ENCODE results near the gene CCDC194.

CCDC194 gene

DNA sequence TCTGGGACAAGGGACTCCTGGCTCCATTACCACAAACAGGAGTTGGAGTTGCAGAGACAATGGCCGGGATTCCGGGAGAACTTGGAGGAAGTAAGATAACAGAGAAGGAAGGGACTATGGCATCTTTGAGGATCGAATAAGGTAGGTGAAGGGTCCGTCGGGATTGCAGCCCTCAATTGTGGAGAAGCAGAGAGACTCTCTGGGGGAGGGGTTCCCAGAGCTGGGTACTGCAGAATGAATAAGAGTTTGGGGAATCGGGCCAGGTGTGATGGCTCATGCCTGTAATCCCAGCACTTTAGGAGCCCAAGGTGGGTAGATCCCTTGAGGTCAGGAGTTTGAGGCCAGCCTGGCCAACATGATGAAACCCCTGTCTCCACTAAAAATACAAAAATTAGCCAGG, 7.6 kb upstream of the CCDC194 start:
- no peak for DNase-seq (ENCODE audit: low spot score)
- TF ChIP-seq, protein P1, sequence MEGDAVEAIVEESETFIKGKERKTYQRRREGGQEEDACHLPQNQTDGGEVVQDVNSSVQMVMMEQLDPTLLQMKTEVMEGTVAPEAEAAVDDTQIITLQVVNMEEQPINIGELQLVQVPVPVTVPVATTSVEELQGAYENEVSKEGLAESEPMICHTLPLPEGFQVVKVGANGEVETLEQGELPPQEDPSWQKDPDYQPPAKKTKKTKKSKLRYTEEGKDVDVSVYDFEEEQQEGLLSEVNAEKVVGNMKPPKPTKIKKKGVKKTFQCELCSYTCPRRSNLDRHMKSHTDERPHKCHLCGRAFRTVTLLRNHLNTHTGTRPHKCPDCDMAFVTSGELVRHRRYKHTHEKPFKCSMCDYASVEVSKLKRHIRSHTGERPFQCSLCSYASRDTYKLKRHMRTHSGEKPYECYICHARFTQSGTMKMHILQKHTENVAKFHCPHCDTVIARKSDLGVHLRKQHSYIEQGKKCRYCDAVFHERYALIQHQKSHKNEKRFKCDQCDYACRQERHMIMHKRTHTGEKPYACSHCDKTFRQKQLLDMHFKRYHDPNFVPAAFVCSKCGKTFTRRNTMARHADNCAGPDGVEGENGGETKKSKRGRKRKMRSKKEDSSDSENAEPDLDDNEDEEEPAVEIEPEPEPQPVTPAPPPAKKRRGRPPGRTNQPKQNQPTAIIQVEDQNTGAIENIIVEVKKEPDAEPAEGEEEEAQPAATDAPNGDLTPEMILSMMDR (IDR thresholded peaks at IDR 0.05; ENCODE audit: borderline replicate concordance, control extremely low read depth, extremely low read depth, insufficient read depth, missing control alignments), result no peak
- in situ Hi-C loops (cut with MboI; ENCODE audit: low sequenced_read_pairs, unreplicated experiment), result no loop called here

DNA sequence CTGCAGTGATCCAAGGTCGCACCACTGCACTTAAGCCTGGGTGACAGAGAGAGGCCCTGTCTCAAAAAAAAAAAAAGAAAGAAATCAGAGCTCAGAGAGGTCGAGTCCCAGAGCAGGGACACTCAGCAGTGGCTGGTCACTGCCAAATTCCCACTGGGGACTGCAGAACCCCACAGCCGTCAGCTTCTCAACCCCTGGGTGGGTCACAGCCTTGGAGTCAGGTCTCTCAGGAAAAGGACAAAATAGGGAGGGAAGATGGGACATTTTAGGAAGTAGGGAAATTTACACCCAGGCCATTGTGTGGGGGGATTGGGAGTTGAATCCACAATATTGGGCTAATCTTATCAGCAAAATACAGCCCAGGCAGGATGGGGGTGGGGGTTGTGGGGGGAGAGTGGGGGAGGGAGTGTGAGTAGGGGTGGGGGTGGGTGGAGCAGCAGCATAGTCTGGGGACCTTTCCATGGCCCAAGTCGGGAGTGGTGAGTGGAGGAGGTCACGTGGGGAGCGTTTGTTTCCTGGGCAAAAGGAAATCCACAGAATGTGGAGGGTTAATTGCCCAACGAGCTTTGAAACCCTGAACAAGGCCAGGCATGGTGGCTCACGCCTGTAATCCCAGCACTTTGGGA, 5.0 kb upstream of the CCDC194 start:
- no peak for DNase-seq (ENCODE audit: low spot score)
- in situ Hi-C loops (cut with MboI; ENCODE audit: low sequenced_read_pairs, unreplicated experiment), result no loop called here
- TF ChIP-seq, protein P1 (IDR thresholded peaks at IDR 0.05; ENCODE audit: borderline replicate concordance, control extremely low read depth, extremely low read depth, insufficient read depth, missing control alignments), result no peak

DNA sequence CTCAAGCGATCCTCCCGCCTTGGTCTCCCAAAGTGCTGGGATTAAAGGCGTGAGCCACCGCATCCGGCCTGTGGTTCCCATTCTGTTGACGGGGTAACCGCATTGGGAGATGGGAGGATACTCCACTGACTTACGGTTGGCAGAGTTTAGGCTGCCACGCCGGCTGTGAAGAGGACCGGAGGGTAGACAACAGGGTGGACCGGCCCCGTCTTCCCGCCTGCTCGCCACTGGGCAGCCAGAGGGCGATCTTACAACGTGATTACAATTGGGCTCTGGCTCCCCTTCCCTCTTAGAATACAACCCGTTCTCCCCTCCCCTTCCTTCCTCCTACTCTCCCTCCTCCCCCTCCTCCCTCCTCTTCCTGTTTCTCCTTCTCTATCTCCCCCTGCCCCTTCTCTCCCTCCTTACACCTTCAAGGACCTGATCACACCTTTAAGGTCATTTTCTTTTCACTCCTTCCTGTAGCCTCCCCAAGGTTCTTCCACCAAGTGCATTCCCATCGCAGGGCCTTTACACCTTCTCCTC, 957 bp upstream of the CCDC194 start:
- DNase-seq (ENCODE audit: low spot score), result peak; percentile 83
- TF ChIP-seq, protein P1 (IDR thresholded peaks at IDR 0.05; ENCODE audit: borderline replicate concordance, control extremely low read depth, extremely low read depth, insufficient read depth, missing control alignments), result peak; percentile 72
- in situ Hi-C loops (cut with MboI; ENCODE audit: low sequenced_read_pairs, unreplicated experiment), result no loop called here

DNA sequence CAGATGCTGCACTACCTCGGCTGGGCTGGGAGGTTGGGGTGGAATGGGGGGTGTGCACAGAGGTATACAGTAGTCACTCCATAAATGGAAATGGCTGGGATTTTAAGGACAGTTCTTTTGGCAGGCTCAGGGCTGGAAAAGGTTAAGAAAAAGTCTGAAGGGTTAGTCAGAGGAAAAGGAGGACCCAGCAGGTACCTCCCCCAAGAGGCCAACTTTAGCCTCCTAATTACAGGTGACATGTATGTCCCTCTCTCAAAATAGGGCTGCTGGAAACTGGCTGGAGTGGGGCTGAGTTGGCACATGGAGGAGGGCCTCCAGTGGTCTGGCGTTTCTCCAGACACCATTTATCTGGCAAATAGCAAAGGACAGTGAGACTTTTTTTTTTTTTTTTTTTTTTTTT, 994 bp downstream of the CCDC194 start:
- no peak for DNase-seq (ENCODE audit: low spot score)
- TF ChIP-seq, protein P1 (IDR thresholded peaks at IDR 0.05; ENCODE audit: borderline replicate concordance, control extremely low read depth, extremely low read depth, insufficient read depth, missing control alignments), result no peak
- in situ Hi-C loops (cut with MboI; ENCODE audit: low sequenced_read_pairs, unreplicated experiment), result no loop called here

DNA sequence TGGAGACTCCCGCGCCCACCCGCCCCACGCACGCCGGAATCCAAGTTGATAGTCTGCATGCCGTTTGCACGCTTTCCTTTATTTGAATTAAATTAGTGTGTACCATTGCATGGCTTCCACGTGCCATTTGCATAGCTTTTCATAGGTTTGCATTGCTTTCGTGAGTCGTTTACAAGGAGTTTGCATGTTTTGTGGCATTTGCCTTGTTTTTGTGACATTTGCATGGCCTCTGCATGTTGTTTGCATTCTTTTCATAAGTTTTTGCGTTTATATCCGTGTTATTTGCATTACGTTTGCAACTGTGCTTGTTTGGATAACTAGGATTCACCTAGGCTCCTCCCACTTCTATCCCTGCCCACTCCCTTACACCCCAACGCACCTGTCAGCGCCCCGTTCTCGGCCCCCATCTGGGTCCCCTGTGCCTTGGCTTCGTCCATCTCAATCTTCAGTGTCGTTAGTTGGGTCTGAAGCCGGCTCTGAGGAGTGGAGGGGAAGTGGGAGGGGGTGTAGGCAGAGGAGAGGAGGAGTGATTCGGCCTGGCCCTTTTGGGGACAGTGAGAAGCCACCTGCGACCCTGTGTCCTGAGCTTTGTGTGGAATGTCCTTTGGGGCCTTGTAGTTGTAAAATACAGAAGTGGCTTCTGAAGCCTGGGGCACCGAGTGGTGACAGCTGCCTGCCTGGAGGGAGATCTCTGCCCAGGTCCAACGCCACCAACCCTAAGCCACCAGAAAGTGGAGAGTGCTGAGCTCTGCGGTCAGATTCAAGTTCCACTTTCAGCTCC, 2.4 kb downstream of the CCDC194 start:
- in situ Hi-C loops (cut with MboI; ENCODE audit: low sequenced_read_pairs, unreplicated experiment), result no loop called here
- TF ChIP-seq, protein P1 (IDR thresholded peaks at IDR 0.05; ENCODE audit: borderline replicate concordance, control extremely low read depth, extremely low read depth, insufficient read depth, missing control alignments), result no peak
- DNase-seq (ENCODE audit: low spot score), result peak; percentile 34

DNA sequence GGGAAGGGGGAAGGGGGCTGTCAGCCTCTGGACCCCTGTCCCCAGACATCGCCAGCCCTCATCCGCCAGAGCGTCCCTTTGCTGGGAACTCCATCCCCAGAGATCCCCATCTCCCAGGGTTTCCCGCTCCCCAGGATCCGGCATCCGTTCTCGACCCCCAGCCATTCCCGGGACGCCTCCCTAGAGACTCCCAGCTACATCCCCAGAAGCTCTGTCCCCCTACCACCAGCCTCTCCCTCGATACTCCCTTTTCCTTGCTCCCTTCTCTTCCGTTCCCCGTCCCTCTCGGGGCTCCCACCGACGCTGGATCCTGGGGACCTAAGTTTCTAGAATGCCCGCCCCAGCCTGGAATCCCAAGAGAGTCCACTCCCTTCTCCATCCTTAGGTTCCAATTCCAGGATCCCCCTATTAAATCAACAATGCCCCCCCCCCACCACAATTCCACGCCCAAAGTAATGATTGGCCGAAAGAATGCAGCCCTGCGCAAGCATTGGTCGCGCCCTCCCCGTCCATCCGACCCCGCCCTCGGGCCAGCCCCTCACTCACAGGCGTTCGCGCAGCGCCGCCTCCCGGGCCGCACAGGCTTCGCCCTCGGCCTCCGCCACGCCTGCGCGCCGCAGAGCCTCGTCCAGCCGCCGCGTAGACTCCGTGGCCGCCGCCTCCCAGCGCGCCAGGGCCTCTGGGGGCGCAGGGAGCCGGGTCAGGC, 3.2 kb downstream of the CCDC194 start:
- TF ChIP-seq, protein P1 (IDR thresholded peaks at IDR 0.05; ENCODE audit: borderline replicate concordance, control extremely low read depth, extremely low read depth, insufficient read depth, missing control alignments), result peak; percentile 92
- DNase-seq (ENCODE audit: low spot score), result peak; percentile 98
- in situ Hi-C loops (cut with MboI; ENCODE audit: low sequenced_read_pairs, unreplicated experiment), result no loop called here
